Body of pancreas (tissue), 4 donors: Measurements from ENCODE around the gene NEURL1.

Source experiments
- CTCF ChIP-seq, 7 experiments: fragments of 450-650 bp in 4 of 7; fragments of 200-600 bp in 3 of 7; sonication (generic) in 3 of 7; IDR thresholded peaks; one replicate each; pipeline ENCODE4 v1.5.1; 2016 to 2019; ENCODE audit warnings: antibody characterized with exemption in 7 of 7
- POLR2A ChIP-seq, 3 donors: fragments of 450-650 bp; IDR thresholded peaks; one replicate each; pipeline ENCODE4 v1.6.1; 2016; ENCODE audit warnings: antibody characterized with exemption in 3 of 3, mild to moderate bottlenecking in 2 of 3

DNA sequence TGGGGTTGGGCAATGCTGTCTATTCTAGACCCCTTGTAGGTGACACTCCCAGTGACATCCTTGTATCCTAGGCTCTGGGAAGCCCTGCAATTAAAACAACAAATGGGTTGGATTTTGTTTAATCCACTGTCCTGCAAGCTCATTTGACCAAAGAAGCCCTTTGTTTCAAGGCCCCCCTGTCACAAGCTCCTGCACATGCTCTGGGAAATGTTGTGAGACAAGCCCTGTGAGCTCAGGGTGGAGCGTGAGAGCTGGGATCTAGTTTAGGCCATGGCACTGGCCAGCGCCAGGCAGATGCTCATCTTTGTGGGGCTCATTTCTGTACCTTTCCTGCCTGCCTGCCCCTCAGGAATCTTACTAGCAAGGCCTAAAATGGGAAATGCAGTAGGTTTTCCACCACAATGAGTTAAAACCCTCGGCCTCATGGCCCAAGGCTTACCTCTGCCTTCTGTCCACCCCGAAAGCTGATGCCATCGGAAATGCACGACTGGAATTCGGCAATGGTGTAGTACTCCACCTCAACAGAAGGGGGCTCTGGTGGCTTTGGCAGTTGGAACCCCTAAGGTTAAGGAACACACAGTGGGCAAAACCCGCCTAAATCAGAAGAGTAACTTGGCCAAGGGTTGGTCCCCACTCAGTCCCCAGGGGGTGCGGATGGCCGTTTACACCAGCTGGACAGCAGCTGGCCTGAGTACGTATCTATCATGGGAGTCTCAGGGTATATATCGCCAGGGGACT, 112.0 kb downstream of the NEURL1 start:
- TF ChIP-seq CTCF (IDR thresholded peaks at IDR 0.05) (peak; percentile 18 to 59 (median 49)), POLR2A (IDR thresholded peaks at IDR 0.05) (no peak)
